ENCODE data around the gene LELP1. TPM values are rescaled to one million over a fixed set of nuclear protein-coding genes. Genes with fewer than 3 reads are reported as not detected.
"Not testable (repeated sequence)": the region's sequence is repeated elsewhere in the genome, so short reads cannot be mapped to it uniquely, and the experiment has no call there.

Gene LELP1
- total RNA-seq, 2 experiments from 2014 or later: not detected

DNA sequence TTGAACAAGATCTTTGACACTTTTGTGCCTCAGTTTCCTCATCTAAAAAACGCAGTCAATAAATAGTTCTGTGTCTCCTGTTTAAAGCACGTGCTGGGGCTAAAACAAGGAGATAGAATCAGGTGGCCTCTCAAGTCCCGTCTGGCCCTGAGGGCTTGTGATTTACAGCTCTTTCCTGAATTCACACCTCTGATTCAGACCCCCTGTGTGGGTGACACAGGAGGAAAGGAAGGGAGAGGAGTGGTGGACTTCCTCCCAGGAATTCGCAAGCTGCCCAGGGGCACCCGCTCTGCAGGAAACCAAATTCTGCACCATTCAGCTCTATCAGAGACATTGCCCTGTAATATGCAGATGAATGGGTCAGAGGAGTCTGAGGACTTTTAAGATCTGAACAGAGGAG is 9.0 kb downstream of the LELP1 start:
- Mint-ChIP-seq H3K36me3 (ENCODE audit: low read depth) (no peaks in the 10 kb centered on the region), H3K4me1 (peaks cover 5% of the 10 kb centered on the region), H3K9me3 (no peaks in the 10 kb centered on the region), H3K4me3 (no peak overlapping the region), H3K27me3 (peaks cover 21% of the 10 kb centered on the region), H3K27ac (no peak overlapping the region)
- DNase-seq: no peak
- ChIA-PET POLR2A (no interaction called here), CTCF (interaction anchor here (1.3 kb wide), 1 partner anchor 12 kb away, joined by 3 read pairs; no protein-coding TSS in a partner anchor)

DNA sequence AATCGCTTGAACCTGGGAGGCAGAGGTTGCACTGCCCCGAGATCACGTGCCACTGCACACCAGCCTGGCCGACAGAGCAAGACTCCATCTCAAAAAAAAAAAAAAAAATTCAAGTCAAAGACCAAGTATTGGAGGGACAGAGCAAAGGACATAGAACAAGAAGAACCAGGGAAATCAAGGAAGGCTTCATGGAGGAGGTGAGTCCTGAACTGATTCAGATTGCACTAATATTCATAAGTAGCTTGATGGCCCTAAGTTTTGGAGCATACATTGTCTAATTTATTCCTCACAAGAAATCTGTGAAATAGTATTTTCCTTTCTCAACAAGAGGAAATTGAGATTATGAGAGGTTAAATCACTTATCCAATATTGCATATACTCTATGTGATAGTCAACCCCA is 10.3 kb downstream of the LELP1 start:
- Mint-ChIP-seq H3K9me3 (no peaks in the 10 kb centered on the region), H3K27ac (no peak overlapping the region), H3K4me1 (peaks cover 6% of the 10 kb centered on the region), H3K36me3 (ENCODE audit: low read depth) (no peaks in the 10 kb centered on the region), H3K4me3 (no peak overlapping the region), H3K27me3 (peaks cover 21% of the 10 kb centered on the region)
- ChIA-PET POLR2A (no interaction called here), CTCF (no interaction called here)
- no peak for DNase-seq

DNA sequence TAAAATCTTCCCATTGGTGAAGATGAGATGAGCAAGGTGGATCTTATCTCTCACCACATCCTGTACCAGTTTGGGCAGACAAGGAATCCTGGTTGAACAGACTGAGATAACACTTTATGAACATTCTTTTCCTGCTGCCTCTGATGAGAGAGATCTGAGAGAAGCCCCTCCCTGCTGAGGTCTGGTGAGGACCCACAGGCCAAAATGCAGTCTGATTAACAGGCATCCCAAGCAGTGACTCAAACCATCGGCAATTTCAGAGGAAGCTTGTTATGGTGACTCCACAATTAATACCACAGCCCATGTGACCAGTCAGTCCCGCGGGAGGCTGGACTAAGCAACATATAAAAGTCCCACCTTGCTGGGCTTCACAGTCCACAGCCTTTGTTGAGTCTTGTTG is 14.0 kb downstream of the LELP1 start, which contains the start of gene PRR9:
PRR9 (plus strand) TSS at position 373 of the 400 bp plus-strand sequence. CDS start 561 bp downstream, outside the sequence.
- Mint-ChIP-seq H3K9me3 (no peaks in the 10 kb centered on the region), H3K4me3 (no peak within 1 kb of the TSS), H3K36me3 (ENCODE audit: low read depth) (no peaks in the 10 kb centered on the region), H3K27me3 (peaks cover 12% of the 10 kb centered on the region), H3K4me1 (peaks cover 6% of the 10 kb centered on the region), H3K27ac (no peak within 1 kb of the TSS)
- POLR2A ChIA-PET: no interaction called here
- DNase-seq: no peak
- CTCF ChIA-PET: no interaction called here

DNA sequence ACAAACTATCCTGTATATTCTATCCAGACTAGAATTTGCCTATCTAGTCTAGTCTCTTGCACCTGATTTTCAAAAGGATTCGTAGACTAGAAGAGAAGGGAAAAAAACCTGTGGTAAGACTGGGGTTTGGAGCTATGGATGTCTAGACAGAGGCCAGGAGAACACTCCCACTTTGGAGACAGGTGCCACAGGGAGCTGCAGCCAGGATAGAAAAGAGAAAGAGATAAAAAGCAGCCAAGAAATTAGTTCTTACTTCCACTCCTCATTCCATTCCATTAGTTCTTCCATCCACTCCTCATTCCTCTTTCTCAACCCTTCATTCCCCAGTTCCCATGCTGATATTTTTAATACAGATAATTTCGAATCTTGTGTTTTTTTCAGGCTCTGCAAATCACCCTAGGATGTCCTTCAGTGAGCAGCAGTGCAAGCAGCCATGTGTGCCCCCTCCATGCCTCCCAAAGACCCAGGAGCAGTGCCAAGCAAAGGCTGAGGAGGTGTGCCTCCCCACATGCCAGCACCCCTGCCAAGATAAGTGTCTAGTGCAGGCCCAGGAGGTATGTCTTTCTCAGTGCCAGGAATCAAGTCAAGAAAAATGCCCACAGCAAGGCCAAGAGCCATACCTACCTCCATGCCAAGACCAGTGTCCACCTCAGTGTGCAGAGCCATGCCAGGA is 14.7 kb downstream of the LELP1 start:
- Mint-ChIP-seq H3K27me3 (peaks cover 10% of the 10 kb centered on the region), H3K36me3 (ENCODE audit: low read depth) (no peaks in the 10 kb centered on the region), H3K9me3 (no peaks in the 10 kb centered on the region), H3K27ac (no peak overlapping the region), H3K4me1 (peaks cover 6% of the 10 kb centered on the region), H3K4me3 (no peak overlapping the region)
- POLR2A ChIA-PET: no interaction called here
- DNase-seq: no peak
- CTCF ChIA-PET: no interaction called here

DNA sequence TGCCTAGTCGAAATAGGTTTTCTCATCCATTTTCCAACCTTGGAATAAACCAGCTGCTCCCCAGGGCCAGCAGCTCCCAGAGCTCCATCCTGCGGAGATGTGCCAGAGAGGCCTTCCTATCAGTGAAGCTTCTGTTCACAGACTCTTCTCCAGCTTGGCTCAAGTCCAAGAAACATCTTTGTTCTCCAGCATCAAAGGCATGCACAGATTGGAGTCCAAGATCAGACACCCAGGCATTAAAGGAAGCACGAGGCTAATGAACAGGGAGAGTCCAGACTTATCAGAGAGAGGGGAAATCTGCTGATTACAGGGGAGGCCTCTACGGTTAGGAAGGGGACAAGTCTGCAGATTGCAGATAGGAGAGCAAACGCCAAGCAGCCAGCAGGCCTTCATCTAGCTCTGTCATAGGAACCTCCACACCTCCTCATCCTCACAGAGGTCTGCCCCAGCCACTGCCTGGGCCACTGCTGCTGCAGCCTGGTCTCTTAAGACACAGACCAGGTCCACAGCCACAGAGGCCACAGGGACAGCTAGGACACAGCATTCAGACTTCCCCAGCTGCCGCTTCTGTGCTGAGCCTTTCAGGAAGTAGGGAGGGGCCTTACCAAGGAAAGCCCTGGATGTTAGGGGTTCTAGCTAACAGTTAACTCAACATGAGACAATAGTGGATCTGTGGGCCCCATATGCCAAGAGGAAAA is 17.5 kb downstream of the LELP1 start:
- CTCF ChIA-PET: interaction anchor here (0.7 to 1.8 kb wide), 4 partner anchors 8 to 278 kb away, joined by 3 to 6 read pairs (median 4); no protein-coding TSS in a partner anchor
- Mint-ChIP-seq H3K36me3 (ENCODE audit: low read depth) (no peaks in the 10 kb centered on the region), H3K27me3 (peaks cover 3% of the 10 kb centered on the region)

DNA sequence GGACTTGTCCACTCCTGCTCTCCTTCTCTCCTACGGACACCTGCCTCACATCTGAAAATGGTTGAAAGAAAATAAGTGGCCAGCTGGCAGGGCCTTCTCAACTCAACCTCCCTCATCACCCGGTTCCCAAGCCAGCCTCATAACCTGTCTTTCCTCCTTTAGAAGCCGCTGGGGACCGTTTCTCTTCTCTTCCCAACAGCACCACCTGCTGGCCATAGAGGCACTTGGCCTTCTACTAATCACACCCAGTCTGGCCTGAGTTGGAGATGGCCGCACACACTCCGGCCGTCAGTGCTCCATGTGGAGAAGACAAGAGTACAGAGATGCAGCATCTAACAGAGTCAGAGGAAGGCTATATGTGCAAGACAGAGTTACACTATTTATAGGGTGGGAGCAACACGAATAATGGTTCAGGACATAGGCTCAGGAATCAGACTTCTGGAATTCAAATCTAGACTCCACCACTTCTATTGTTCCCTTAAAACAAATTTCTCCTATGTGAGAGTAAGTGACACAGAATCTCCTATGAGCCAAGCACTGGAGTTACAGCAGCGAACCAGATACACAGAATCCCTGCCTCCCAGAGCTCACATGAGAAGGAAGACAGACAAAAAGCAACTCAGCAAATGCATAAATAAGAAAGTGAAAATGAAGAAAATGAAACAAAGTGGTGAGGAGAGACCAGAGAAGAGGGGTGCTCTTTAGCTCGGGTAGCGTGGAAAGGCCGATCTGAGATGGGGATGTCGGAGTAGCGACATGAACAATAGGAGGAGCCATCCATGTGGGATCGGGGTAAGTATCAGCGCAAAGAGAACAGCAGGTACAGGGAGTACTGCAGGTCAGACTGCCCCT is 20.0 kb downstream of the LELP1 start:
- H3K27ac Mint-ChIP-seq; H3K4me3 Mint-ChIP-seq; H3K4me1 Mint-ChIP-seq; H3K36me3 Mint-ChIP-seq (ENCODE audit: low read depth); POLR2A ChIA-PET; H3K9me3 Mint-ChIP-seq; H3K27me3 Mint-ChIP-seq: not testable (repeated sequence)
- CTCF ChIA-PET: interaction anchor here (1.0 kb wide), 1 partner anchor 11 kb away, joined by 3 read pairs; no protein-coding TSS in a partner anchor
- peak; percentile 57 for DNase-seq

More for the DNA sequence above, 17.5 kb downstream of the LELP1 start:
- Mint-ChIP-seq H3K4me3 (no peak overlapping the region), H3K4me1 (peaks cover 6% of the 10 kb centered on the region), H3K27ac (no peak overlapping the region), H3K9me3 (no peaks in the 10 kb centered on the region)
- POLR2A ChIA-PET: no interaction called here
- no peak for DNase-seq

DNA sequence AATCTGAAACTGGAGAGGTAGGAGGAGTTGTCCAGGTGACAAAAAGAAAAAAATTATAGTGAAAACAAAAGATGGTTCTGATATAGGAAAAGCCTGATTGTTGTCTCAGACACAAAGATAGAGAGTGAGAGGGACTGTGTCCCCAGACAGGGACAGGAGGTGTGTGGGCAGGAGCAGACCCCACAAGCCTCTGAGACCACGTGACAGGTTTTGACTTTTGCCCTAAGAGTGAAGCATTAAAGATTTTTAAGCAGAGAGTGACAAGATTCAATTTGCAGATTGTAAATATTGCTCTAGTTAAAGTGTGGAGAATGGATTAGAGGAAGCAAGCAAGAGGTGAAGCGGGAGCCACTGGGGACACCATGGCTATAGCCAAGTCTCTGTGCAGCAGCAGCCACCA is 24.6 kb downstream of the LELP1 start:
- Mint-ChIP-seq H3K4me1 (no peaks in the 10 kb centered on the region), H3K27me3 (peaks cover 2% of the 10 kb centered on the region), H3K27ac (no peak overlapping the region), H3K4me3 (no peak overlapping the region), H3K36me3 (ENCODE audit: low read depth) (no peaks in the 10 kb centered on the region), H3K9me3 (no peaks in the 10 kb centered on the region)
- DNase-seq: no peak
- POLR2A ChIA-PET: no interaction called here
- CTCF ChIA-PET: interaction anchor here (1.0 to 1.2 kb wide), 2 partner anchors 8 to 357 kb away, joined by 3 to 4 read pairs; no protein-coding TSS in a partner anchor

DNA sequence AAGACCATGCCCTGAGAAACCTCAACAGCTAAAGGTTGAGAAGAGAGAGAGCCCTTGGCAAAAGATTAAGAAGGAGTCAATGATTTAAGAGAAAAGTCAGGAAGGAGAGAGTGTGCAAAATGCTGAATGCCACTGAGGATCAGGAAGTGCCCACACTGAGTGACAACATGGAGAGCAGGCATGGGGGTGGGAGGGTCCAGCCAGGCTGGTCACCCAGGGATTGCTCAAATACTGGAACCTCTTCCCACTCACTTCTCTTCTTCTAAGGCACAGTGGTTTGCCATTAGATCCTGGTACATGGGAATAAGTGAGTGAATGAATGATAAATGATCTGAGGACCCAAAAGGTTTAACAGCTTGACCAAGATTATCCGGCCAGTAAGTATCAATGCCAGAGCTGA is 25.3 kb downstream of the LELP1 start:
- no peak overlapping the region for H3K27ac Mint-ChIP-seq
- CTCF ChIA-PET: interaction anchor here (1.0 to 1.2 kb wide), 5 partner anchors 8 to 358 kb away, joined by 3 to 4 read pairs (median 3); no protein-coding TSS in a partner anchor
- H3K36me3 Mint-ChIP-seq (ENCODE audit: low read depth): no peaks in the 10 kb centered on the region
- no peak overlapping the region for H3K4me3 Mint-ChIP-seq
- POLR2A ChIA-PET: no interaction called here
- no peaks in the 10 kb centered on the region for H3K4me1 Mint-ChIP-seq
- H3K9me3 Mint-ChIP-seq: no peaks in the 10 kb centered on the region
- DNase-seq: no peak
- peaks cover 2% of the 10 kb centered on the region for H3K27me3 Mint-ChIP-seq

DNA sequence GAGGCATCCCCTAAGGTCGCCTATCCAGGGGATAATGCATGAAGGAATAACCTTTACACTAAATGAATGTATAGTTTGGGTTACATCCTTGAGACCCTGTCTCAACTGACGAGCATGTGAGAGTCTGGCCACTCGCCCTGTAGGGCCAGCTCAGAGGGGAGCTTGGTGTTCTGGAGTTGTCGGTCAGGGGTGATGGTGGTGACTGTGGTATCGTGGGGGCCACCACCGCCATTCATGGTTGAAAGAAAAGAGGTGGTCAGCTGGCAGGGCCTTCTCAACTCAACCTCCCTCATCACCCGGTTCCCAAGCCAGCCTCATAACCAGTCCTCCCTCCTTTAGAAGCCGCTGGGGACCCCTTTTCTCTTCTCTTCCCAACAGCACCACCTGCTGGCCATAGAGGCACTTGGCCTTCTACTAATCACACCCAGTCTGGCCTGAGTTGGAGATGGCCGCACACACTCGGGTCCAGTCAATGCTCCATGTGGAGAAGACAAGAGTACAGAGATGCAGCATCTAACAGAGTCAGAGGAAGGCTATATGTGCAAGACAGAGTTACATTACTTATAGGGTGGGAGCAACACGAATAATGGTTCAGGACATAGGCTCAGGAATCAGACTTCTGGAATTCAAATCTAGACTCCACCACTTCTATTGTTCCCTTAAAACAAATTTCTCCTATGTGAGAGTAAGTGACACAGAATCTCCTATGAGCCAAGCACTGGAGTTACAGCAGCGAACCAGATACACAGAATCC is 26.0 kb downstream of the LELP1 start:
- peak; percentile 20 for DNase-seq
- H3K9me3 Mint-ChIP-seq; H3K27me3 Mint-ChIP-seq; H3K27ac Mint-ChIP-seq; POLR2A ChIA-PET; H3K36me3 Mint-ChIP-seq (ENCODE audit: low read depth); H3K4me3 Mint-ChIP-seq; H3K4me1 Mint-ChIP-seq: not testable (repeated sequence)
- CTCF ChIA-PET: interaction anchor here (0.9 to 1.2 kb wide), 5 partner anchors 9 to 59 kb away, joined by 3 to 4 read pairs (median 3); no protein-coding TSS in a partner anchor

DNA sequence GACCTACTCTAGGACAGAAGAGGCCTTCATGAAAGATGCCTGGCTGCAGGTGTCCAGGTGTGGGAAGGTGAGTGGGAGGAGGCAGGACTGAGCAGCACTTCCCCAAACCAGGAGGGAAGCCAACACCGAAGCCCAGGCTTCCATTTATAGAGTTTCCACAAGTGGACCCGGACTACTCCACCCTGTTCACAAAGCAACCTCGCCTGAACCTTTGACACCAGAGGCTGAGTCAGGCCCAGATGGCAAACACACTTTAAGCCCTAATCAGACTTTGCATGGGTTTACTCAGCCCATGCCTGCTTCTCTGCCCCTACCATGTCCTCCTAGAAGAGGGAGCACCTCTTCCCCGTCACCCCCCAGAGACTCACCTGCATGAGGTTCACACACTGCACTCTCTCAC is 28.1 kb downstream of the LELP1 start:
- no peak overlapping the region for H3K27ac Mint-ChIP-seq
- DNase-seq: no peak
- ChIA-PET POLR2A (no interaction called here), CTCF (interaction anchor here (1.2 to 1.5 kb wide), 2 partner anchors 16 to 90 kb away, joined by 3 read pairs; no protein-coding TSS in a partner anchor)
- peaks cover 7% of the 10 kb centered on the region for H3K27me3 Mint-ChIP-seq
- H3K9me3 Mint-ChIP-seq: no peaks in the 10 kb centered on the region
- no peak overlapping the region for H3K4me3 Mint-ChIP-seq
- H3K36me3 Mint-ChIP-seq (ENCODE audit: low read depth): no peaks in the 10 kb centered on the region
- H3K4me1 Mint-ChIP-seq: no peaks in the 10 kb centered on the region

DNA sequence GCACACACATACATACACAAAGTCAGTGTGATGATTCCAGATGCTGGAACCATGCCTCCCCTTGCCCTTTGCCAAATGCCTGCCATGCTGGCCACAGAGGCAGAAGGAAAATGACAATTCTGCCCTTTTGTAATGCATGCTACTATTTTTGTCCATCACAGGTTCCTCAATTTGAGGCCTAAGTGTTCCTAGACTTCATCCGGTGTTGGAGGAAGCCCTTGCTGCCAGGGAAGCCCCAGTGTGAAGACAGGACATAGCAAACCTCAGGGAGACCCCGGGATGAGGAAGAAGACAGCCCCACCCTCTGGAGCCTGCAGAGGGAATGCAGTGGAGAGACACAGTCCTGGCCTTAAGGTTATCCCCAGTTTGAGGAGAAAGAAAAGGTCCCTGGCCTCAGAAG is 28.6 kb downstream of the LELP1 start:
- H3K4me3 Mint-ChIP-seq: no peak overlapping the region
- no peaks in the 10 kb centered on the region for H3K36me3 Mint-ChIP-seq (ENCODE audit: low read depth)
- H3K4me1 Mint-ChIP-seq: no peaks in the 10 kb centered on the region
- no peak for DNase-seq
- ChIA-PET POLR2A (no interaction called here), CTCF (no interaction called here)
- peaks cover 7% of the 10 kb centered on the region for H3K27me3 Mint-ChIP-seq
- no peak overlapping the region for H3K27ac Mint-ChIP-seq
- no peaks in the 10 kb centered on the region for H3K9me3 Mint-ChIP-seq

DNA sequence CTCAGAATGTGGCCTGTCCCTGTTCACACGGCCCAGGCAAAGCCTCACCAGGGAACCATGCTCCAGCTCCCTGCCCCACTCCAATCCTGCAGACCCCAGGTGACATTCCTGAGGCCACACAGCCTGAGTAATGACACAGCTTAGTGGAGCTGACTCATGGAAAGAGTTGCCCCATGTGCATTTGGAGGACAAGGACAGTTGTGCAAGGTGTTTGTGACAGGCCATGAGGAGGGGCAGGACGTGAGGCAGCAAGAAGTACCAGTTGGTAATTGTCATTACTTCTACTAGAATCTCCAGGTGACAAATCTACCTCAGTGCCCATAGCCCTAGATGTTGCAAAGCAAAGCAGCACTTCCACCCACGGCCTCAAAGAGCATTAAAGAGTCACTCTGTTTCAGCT is 29.3 kb downstream of the LELP1 start:
- no peaks in the 10 kb centered on the region for H3K9me3 Mint-ChIP-seq
- no peaks in the 10 kb centered on the region for H3K4me1 Mint-ChIP-seq
- POLR2A ChIA-PET: no interaction called here
- no peak overlapping the region for H3K27ac Mint-ChIP-seq
- H3K27me3 Mint-ChIP-seq: peaks cover 10% of the 10 kb centered on the region
- no peaks in the 10 kb centered on the region for H3K36me3 Mint-ChIP-seq (ENCODE audit: low read depth)
- H3K4me3 Mint-ChIP-seq: no peak overlapping the region
- no peak for DNase-seq
- CTCF ChIA-PET: no interaction called here
